Sigmoid colon (tissue), 4 donors: ENCODE data around the gene ERVFRD-1.
"Not testable (repeated sequence)": the region's sequence is repeated elsewhere in the genome, so short reads cannot be mapped to it uniquely, and the experiment has no call there.

Experiments
- EP300 ChIP-seq, 4 donors: sonication (generic); formaldehyde crosslinking; IDR thresholded peaks; one replicate each; pipeline ENCODE4 v1.6.1; 2017; ENCODE audit warnings: antibody characterized with exemption in 4 of 4
- POLR2A ChIP-seq, 2 donors: fragments of 450-650 bp; IDR thresholded peaks; one replicate each; pipeline ENCODE4 v1.6.1; 2016; ENCODE audit warnings: antibody characterized with exemption in 2 of 2, mild to moderate bottlenecking in 2 of 2, moderate library complexity in 2 of 2
- POLR2AphosphoS5 ChIP-seq, 4 donors: sonication (generic); formaldehyde crosslinking; IDR thresholded peaks; one replicate each; pipeline ENCODE4 v1.6.1; 2017; ENCODE audit warnings: antibody characterized with exemption in 4 of 4
- TF ChIP-seq, protein P1 (sequence below), 4 experiments: fragments of 450-650 bp in 3 of 4; fragments of 200-600 bp in 1 of 4; IDR thresholded peaks; one replicate each; pipeline ENCODE4 v1.5.1; 2016 to 2019; ENCODE audit warnings: antibody characterized with exemption in 4 of 4, mild to moderate bottlenecking in 3 of 4, moderate library complexity in 2 of 4

DNA sequence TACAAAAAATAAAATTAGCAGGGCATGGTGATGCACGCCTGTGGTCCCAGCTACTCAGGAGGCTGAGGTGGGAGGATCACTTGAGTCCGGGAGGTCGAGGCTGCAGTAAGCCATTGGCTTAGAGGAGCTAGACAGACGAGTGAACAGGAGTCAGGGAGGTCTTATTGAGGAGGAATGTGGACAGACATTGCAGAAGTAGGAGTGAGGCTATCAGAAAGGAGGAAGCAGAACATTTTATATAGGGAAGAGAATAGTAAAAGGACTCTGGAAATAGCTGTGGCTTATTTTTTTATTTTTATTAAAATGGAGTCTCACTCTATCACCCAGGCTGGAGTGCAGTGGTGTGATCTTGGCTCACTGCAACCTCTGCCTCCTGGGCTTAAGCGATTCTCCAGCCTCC is 20.4 kb downstream of the ERVFRD-1 start:
- TF ChIP-seq, protein P1, sequence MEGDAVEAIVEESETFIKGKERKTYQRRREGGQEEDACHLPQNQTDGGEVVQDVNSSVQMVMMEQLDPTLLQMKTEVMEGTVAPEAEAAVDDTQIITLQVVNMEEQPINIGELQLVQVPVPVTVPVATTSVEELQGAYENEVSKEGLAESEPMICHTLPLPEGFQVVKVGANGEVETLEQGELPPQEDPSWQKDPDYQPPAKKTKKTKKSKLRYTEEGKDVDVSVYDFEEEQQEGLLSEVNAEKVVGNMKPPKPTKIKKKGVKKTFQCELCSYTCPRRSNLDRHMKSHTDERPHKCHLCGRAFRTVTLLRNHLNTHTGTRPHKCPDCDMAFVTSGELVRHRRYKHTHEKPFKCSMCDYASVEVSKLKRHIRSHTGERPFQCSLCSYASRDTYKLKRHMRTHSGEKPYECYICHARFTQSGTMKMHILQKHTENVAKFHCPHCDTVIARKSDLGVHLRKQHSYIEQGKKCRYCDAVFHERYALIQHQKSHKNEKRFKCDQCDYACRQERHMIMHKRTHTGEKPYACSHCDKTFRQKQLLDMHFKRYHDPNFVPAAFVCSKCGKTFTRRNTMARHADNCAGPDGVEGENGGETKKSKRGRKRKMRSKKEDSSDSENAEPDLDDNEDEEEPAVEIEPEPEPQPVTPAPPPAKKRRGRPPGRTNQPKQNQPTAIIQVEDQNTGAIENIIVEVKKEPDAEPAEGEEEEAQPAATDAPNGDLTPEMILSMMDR (IDR thresholded peaks at IDR 0.05), result not testable (repeated sequence)
- not testable (repeated sequence) for TF ChIP-seq EP300, POLR2A, POLR2AphosphoS5 (IDR thresholded peaks at IDR 0.05)
